Measurements from ENCODE around the gene ARHGAP15. TPM values are rescaled to one million over a fixed set of nuclear protein-coding genes. Genes with fewer than 3 reads are reported as not detected.

The ARHGAP15 gene
- total RNA-seq, 2 donors from 2014 or later, result 2.6 to 6.9 TPM

- H3K36me3 ChIP-seq, result no peaks in the 10 kb centered on the region
- DNase-seq (ENCODE audit: low spot score), result no peak
- TF ChIP-seq CTCF (IDR thresholded peaks at IDR 0.05), result no peak
- H3K27ac ChIP-seq, result peak overlapping the region; percentile 49 to 73
- H3K4me3 ChIP-seq, result no peak overlapping the region
- H3K9me3 ChIP-seq, result no peaks in the 10 kb centered on the region
- peaks cover 0 to 5% of the 10 kb centered on the region in 2 donors for H3K4me1 ChIP-seq
- no peaks in the 10 kb centered on the region for H3K27me3 ChIP-seq
Observed at GRCh38 chr2:143480086-143480485, 350.9 kb downstream of the ARHGAP15 start.

GRCh38 chr2:143480601-143481236, 351.5 kb downstream of the ARHGAP15 start:
- no peak for TF ChIP-seq CTCF (IDR thresholded peaks at IDR 0.05)
- Histone ChIP-seq H3K9me3 (no peaks in the 10 kb centered on the region), H3K4me1 (no peaks in the 10 kb centered on the region), H3K4me3 (no peak overlapping the region), H3K27ac (peak overlapping the region; percentile 49 to 73), H3K27me3 (no peaks in the 10 kb centered on the region), H3K36me3 (no peaks in the 10 kb centered on the region)
- no peak for DNase-seq (ENCODE audit: low spot score)

- Histone ChIP-seq H3K27me3 (no peaks in the 10 kb centered on the region), H3K4me1 (no peaks in the 10 kb centered on the region), H3K4me3 (no peak overlapping the region), H3K9me3 (no peaks in the 10 kb centered on the region), H3K36me3 (no peaks in the 10 kb centered on the region), H3K27ac (peak overlapping the region; percentile 49 to 73)
- no peak for DNase-seq (ENCODE audit: low spot score)
- TF ChIP-seq CTCF (IDR thresholded peaks at IDR 0.05), result no peak
Observed at GRCh38 chr2:143481237-143481623, 352.0 kb downstream of the ARHGAP15 start.

GRCh38 chr2:143481733-143482132, 352.5 kb downstream of the ARHGAP15 start:
- no peak for DNase-seq (ENCODE audit: low spot score)
- H3K9me3 ChIP-seq, result no peaks in the 10 kb centered on the region
- H3K27me3 ChIP-seq, result no peaks in the 10 kb centered on the region
- no peaks in the 10 kb centered on the region for H3K4me1 ChIP-seq
- H3K27ac ChIP-seq, result peak overlapping the region; percentile 49 to 73
- no peaks in the 10 kb centered on the region for H3K36me3 ChIP-seq
- TF ChIP-seq CTCF (IDR thresholded peaks at IDR 0.05), result no peak
- H3K4me3 ChIP-seq, result no peak overlapping the region

GRCh38 chr2:143482316-143482715, 353.1 kb downstream of the ARHGAP15 start:
- no peak for TF ChIP-seq CTCF (IDR thresholded peaks at IDR 0.05)
- H3K27ac ChIP-seq, result peak overlapping the region; percentile 49 to 73
- no peak overlapping the region for H3K4me3 ChIP-seq
- no peaks in the 10 kb centered on the region for H3K4me1 ChIP-seq
- H3K36me3 ChIP-seq, result no peaks in the 10 kb centered on the region
- H3K27me3 ChIP-seq, result no peaks in the 10 kb centered on the region
- no peaks in the 10 kb centered on the region for H3K9me3 ChIP-seq
- DNase-seq (ENCODE audit: low spot score), result no peak

- H3K4me1 ChIP-seq, result no peaks in the 10 kb centered on the region
- no peak for TF ChIP-seq CTCF (IDR thresholded peaks at IDR 0.05)
- peak overlapping the region; percentile 49 to 73 for H3K27ac ChIP-seq
- H3K36me3 ChIP-seq, result no peaks in the 10 kb centered on the region
- no peak overlapping the region for H3K4me3 ChIP-seq
- H3K27me3 ChIP-seq, result no peaks in the 10 kb centered on the region
- H3K9me3 ChIP-seq, result no peaks in the 10 kb centered on the region
- DNase-seq (ENCODE audit: low spot score), result no peak
Observed at GRCh38 chr2:143482771-143483170, 353.6 kb downstream of the ARHGAP15 start.

Measured in right atrium auricular region (tissue), 2 donors.